Ecto neural progenitor cell (in vitro differentiated cells): ENCODE measurements around the gene NRROS.

Source experiments
- DNase-seq: peaks from one replicate; pipeline ENCODE4 v3.0.0-alpha.2; 2018; ENCODE audit warnings: low spot score

Gene NRROS

DNA sequence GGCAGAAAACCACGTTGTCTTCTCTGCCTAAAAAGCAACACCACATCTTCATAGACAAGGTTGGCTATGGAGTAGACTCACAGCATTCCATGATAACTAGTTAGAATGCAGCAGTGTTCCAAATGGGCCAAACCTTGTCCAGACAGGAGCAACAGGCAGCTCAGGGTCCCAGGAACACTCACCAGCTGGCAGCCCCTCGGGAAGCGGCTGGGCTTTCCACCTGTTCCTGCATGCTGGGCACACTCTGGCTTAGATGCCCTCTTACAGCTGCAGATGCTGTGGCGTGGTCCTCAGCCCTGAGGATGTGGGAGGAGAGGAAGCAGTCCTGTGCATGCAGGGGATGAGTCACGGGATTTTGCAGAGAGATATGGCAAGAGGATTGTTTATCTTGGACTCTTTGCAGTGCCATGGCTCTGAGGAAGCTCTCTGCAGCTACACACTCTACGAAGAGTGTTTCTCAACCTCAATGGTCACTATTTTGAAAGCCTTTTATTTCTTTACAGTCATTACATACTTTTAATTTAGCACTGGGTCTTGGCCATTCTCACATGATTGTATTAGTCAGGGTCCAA is 11.3 kb downstream of the NRROS start:
- DNase-seq: no peak

DNA sequence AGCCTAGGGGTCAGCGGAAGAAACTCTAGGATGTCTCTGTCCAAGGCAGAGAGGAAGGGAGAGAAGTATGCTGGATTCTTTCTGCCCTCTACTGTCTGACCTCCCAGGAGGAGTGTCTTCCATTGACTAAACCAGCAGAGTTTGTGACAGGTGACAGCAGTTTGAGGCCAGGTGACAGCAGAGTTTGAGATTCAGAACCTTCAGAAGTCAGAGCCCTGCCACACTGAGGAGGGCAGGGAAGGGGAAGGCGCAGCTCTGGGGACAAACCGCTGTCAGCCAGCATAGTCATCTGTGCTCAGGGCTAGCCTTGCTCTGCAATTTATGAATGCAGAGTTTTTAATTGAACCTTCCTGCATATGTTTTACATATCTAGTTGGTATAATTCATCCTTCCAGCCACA is 12.3 kb downstream of the NRROS start:
- DNase-seq: no peak

DNA sequence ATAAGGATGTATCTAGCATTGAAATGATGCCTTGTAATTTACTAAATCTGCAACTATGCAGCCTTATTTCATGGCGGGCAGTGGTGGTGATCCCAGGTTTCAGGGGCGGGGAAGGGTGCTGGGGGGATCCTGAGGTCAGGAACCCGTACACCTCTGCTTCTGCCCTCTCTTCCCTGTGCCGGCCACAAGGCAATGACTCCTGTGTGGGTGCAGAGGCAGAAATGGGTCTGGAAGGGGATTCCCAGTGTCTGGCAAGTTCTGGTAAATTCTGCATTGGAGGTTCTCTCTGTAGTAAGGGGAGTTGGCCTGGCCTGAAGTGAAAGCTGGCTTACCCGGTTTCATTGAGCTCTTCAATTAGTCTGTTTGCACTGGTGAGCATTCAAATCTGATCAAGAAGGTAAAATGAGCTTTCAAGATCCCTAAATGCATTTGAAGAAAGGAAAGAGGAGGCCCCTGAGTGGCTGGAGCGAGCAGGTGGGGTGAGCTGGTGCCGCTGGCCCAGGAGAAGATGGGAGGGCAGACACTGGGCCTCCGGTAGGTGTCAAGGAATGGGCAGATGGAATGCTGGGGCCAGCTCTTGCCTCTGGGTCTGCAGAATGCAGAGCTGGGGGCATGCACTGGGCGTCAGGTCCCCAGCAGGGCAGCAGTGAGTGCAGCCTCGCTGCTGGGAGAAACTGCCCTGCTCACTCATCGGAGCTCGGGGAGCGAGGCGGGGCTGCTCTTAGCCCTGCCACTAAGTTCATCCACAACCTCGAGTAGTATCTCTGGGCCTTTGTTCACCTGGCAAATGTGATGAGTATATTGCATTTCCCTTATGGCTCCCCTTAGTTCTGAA is 13.7 kb downstream of the NRROS start:
- DNase-seq: no peak

DNA sequence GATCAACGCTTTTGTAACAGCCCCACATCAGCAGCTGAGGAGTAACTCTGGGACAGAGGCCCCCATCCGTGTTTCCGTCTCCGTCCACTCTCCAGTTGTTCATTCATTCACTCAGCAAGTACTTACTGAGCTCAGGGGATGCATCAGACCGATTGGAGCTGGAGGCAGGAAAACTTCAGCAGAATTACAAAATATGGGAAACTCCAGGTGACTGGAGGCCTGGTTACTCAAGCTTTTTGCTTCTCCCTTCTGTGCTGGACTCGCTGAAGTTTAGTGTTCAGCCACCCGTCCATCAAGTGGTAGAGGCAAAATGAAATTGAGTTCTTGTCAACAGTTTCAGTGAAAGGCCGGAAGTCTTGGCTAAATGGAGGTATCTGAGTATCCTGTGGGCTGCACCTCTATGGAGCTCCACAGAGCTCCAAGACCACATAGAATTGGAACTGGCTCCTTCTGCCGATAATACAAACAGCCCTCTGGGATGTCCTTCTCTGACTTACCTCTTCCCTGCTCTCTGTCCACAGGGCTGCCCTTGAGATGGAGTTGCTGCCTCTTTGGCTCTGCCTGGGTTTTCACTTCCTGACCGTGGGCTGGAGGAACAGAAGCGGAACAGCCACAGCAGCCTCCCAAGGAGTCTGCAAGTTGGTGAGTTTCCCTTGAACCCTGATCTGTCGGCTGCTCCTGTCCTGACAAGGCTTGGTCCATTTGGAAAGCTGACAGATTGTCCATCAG is 14.7 kb downstream of the NRROS start:
- DNase-seq: no peak

DNA sequence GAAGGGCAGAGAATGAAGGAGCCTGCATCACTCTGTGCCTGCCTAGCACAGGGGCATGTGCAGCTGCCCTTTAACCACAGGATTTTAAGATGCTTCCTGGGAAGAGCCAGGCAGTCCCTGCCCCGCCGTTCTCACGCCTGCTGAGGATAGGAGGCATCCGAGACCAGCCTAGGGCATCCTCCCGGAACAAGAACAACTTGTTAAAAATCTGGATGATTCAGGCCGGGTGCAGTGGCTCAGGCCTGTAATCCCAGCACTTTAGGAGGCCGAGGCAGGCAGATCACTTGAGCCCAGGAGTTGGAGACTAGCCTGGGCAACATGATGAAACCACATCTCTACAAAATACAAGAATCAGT is 15.2 kb downstream of the NRROS start:
- no peak for DNase-seq

DNA sequence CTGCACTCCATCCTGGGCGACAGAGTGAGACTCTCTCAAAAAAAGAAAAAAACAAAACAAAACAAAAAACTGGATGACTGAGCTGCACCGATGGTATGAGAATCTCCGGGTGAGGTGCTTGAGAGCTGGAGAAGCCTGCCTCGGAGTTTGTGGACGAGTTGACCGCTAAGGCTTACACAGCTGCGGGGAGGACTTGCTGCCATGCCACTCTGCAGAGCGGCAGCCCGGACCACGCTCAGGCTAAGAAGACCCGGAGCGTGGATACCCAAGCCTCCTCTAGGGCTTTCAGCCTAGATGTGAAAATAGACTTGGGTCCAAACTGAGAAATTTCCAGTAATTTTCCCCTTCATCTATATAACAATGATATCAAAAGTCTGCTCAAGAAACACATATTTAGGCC is 16.0 kb downstream of the NRROS start:
- no peak for DNase-seq

DNA sequence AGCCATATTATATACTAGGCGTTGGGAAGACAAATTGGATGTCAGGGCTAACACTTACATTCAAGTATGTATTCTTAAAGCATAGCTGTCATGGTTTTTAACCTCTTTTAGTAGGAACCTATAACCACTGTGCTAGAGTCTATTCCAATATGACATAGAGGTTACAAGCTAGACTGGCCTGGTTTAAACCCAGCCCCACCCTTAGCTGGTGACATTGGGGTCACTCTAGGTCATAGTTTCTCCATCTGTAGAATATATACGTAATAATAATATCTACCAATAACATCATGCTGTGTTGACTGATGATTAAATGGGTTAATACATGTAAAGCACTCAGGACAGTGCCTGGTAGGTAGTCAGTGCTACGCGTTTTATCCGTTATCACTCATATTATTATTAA is 16.7 kb downstream of the NRROS start:
- no peak for DNase-seq

DNA sequence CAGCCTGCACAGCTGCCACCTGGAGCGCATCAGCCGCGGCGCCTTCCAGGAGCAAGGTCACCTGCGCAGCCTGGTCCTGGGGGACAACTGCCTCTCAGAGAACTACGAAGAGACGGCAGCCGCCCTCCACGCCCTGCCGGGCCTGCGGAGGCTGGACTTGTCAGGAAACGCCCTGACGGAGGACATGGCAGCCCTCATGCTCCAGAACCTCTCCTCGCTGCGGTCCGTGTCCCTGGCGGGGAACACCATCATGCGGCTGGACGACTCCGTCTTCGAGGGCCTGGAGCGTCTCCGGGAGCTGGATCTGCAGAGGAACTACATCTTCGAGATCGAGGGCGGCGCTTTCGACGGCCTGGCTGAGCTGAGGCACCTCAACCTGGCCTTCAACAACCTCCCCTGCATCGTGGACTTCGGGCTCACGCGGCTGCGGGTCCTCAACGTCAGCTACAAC is 20.4 kb downstream of the NRROS start:
- no peak for DNase-seq

DNA sequence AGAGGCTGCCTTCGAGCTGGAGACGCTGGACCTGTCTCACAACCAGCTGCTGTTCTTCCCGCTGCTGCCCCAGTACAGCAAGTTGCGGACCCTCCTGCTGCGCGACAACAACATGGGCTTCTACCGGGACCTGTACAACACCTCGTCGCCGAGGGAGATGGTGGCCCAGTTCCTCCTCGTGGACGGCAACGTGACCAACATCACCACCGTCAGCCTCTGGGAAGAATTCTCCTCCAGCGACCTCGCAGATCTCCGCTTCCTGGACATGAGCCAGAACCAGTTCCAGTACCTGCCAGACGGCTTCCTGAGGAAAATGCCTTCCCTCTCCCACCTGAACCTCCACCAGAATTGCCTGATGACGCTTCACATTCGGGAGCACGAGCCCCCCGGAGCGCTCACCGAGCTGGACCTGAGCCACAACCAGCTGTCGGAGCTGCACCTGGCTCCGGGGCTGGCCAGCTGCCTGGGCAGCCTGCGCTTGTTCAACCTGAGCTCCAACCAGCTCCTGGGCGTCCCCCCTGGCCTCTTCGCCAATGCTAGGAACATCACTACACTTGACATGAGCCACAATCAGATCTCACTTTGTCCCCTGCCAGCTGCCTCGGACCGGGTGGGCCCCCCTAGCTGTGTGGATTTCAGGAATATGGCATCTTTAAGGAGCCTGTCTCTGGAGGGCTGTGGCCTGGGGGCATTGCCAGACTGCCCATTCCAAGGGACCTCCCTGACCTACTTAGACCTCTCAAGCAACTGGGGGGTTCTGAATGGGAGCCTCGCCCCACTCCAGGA is 21.1 kb downstream of the NRROS start:
- DNase-seq: no peak

DNA sequence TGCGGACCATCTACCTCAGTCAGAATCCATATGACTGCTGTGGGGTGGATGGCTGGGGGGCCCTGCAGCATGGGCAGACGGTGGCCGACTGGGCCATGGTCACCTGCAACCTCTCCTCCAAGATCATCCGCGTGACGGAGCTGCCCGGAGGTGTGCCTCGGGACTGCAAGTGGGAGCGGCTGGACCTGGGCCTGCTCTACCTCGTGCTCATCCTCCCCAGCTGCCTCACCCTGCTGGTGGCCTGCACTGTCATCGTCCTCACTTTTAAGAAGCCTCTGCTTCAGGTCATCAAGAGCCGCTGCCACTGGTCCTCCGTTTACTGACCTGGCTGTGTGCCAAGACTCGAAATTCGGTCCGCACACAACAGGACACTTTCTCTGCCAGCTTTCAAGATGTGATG is 21.9 kb downstream of the NRROS start:
- no peak for DNase-seq

DNA sequence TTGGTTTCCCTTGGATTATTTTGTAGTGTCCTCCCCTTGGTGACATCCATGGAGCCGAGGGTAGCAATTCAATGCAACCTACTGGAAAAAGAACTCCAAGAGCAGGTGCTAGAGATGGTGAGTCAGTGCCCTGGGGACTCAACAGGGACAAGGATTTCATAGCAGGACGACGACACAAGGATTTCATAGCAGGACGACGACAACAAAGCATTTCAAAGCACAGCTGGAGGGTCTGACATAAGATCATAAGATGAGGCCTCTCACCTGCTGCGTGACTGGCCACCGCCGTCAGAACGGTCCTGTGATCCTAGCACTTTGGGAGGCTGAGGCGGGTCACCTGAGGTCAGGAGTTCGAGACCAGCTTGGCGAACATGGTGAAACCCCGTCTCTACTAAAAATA is 22.5 kb downstream of the NRROS start:
- no peak for DNase-seq

DNA sequence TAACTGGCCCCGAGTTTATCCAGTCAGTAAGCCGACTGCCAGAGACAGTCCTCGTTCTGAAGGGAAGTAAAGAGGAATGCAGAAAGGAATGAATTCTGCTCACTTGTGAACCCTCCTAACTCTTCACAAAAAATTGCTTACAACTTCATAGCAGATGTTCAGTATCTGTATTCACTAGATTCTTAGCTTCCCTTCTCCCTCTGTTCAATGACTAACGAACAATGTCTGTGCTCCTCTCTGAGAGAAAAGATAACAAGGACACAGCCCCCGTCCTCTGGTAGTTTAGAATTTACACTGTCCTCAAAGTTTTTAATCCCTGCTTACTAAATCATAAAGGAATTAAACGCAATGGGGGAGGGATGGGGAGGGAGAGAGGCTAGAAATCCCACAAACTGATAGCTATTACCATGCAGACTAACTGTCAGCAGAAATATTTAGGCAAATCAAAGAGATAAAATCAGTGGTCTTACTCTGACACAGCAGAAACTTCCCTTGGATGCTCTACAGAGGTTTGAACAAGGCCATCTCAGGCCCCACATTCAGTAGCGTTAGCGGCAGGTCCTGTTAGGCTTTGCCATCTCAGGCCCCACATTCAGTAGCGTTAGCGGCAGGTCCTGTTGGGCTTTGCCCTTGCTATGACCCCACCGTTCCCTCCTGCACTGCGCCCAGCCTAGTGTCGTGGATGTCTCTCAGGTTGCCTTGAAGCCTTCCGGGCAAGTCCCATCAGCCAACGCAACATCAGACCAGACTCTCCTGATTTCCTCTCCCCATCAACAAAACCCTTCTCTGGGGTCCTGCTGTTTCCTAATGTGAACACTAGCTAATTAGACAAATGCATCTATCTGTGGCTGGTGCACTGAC is 23.4 kb downstream of the NRROS start:
- DNase-seq: no peak

DNA sequence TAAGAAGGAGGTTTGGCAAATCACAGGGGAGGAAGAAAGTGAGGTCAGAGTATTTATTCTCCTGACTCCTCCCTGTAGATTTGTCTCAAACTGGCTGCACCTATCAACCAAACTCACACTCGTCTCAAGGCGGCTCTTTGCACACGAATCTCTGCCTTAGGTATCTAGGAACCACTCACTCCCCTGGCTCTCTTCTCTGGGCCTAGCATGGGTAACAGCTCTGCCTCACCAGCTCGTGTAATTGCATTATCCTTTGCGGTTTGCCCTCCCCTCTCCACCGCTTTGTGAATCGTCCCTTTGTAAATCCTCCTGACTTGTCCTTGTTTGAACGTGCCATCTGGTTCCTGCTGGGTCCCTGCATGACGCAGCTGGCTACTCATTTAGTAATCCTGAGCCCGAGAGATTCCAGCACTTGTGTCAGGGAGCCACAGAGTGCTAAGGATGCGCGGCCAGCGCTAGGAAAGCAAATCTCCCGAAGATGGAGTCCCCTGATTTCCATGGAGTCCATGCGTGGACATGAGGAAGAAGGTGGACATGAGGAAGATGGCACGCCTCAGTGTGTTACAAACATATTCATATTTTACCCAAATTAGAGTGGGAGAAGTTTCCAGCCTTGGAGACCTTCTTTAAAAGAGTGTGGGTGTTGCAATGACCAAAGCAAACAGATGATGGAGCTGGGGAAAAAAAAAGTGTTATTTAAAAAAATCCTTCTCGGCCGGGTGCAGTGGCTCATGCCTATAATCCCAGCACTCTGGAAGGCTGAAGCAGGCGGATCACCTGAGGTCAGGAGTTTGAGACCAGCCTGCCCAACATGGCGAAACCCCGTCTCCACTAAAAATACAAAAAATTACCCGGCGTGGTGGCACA is 26.7 kb downstream of the NRROS start:
- peak; percentile 82 for DNase-seq

DNA sequence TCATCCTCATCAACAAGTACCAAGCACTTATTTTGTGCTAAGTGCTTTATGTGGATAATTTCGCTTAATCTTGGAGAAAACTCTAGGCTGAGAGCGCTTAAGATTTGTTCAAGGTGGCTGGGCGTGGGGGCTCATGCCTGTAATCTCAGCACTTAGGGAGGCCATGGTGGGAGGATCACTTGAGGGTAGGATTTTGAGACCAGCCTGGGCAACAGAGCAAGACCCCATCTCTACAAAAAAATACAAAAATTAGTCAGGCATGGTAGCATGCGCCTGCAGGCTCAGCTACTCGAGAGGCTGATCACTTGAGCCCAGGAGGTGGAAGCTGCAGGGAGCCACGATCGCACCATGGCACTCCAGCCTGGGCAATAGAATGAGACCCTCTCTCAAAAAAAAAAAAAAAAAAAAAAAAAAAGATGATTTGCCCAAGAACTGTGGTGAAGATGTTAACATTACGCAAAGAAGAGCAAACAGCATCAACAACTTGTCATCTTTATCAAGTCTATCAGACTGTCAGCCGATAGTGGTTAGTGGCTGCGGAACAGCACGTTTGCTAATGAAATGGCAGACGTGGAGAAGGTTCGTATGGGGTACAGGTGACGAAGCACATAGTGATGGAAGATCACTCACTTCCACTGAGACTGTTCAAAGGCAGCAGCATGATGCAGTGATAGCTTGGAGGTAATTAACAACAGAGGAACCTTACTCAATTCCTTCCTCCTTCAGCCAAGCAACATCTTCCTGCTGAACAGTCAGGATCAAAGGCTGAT is 27.7 kb downstream of the NRROS start:
- DNase-seq: no peak

DNA sequence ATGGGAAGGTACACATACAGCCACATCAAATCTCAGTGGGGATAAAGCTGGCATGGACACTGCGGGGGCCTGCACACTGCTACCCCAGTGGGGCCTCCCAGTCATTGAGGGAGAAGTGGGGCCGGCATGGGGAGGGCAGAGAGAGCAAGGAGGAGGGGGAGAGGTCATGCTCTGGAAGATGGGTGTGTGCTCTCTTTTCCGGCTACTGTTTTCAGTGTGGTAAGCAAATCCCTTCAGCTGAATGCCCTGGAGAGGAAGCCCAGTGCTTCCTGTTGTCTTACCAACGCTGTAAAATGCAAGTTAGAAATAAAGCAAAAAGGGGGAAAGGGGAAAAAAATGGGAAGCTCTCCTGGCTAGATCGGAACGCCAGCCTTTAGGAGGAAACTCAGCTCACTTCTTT is 30.8 kb downstream of the NRROS start:
- DNase-seq: no peak

DNA sequence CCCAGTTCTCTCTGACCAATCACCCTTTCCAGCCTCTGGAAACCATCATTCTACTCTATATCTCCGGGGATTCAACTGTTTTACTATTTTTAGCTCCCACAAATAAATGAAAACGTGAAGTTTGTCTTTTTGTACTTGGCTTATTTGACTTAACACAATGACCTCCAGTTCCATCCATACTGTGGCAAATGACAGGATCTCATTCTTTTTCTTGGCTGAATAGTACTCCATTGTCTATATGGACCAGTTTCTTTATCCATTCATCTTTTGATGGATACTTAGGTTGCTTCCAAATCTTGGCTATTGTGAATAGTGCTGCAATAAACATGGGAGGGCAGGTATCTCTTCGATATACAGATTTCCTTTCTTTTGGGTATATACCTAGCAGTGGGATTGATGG is 34.1 kb downstream of the NRROS start:
- DNase-seq: no peak

DNA sequence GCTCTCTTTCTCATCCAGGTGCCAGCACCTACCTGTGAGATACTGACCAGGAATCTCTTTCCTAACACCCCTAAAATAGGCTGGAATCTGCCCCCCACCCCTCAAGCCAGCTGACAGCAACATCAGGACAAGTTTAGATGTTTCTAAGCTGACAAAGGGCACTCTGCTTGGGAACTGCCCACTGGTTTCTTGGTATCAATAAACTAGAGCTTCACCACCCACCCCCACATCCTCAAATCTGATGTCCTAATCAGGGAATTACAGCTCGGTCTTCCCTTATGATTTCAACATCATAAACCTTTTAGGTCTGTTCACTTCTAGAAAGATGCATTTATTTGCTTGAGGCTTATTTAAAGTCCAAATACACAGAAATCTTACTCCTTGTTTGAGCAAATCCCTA is 37.9 kb downstream of the NRROS start:
- DNase-seq: no peak

DNA sequence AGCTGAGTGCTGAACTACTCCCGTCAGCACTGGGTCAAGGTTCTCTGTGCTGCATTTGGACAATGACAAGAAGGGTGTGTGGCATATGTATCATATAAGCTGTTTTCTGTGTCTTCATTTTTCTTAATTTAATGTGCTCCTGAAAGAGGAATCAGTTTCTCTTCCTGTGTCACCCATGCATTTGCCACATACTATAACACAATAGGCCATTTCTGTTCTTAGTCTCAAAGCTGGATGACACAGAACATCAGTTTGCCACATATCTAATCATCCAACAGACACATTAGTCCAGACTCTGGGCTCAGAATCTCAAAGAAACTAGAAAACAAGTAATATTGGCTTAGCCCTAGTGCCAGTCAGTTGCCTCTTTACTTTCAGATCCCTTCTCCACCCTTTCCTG is 38.4 kb downstream of the NRROS start:
- no peak for DNase-seq

DNA sequence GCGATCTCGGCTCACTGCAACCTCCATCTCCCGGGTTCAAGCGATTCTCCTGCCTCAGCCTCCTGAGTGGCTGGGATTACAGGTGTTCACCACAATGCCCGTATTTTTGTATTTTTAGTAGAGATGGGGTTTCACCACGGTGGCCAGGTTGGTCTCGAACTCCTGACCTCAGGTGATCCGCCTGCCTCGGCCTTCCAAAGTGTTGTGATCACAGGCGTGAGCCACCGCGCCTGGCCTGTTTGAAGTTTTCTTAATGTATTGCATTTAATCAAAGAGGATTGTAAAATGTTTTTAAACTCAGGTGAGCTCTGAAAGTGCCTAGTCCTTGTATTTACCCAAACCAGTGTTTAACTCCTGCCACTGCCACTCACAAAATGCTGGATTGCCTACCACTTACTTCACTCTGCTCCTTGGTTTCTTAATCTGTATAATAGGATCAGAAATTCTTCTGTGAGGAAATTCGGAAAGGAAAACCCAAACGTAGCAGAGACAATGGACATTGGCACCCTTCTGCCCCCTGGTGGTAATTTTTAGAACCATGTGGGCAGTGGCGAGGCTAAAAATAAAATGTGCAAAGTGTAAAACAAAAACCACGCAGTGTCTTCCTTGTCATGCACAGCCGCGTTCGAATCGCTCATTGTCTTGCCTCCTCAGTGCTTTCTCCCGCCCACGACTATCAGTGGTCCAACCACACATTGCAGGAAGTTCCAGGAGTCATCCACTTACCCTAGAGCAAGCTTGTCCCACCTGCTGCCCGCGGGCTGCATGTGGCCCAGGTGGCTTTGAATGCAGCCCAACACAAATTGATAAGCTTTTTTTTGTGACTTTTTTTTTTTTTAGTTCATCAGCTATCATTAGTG is 45.3 kb downstream of the NRROS start:
- peak; percentile 62 for DNase-seq
